Measurements from ENCODE around the gene LRFN3. TPM values are rescaled to one million over a fixed set of nuclear protein-coding genes. Genes with fewer than 3 reads are reported as not detected.

LRFN3 gene
- total and polyA plus RNA-seq, 2 of the 13 experiments (the other 11 are each of a cell fraction or from before 2014, with no cell fraction given): 0.74 to 1.6 TPM

- no peak for TF ChIP-seq RBM39 (IDR thresholded peaks at IDR 0.05; ENCODE audit: low read depth, low read length, poor library complexity, severe bottlenecking)
- peak; percentile 96 for TF ChIP-seq GABPB1 (CRISPR knock-in tag; IDR thresholded peaks at IDR 0.05)
- TF ChIP-seq DDIT3 (CRISPR knock-in tag; IDR thresholded peaks at IDR 0.05): no peak
- TF ChIP-seq ZNF501 (CRISPR knock-in tag; IDR thresholded peaks at IDR 0.05): peak; percentile 93
- peak; percentile 96 for TF ChIP-seq TARDBP (CRISPR knock-in tag; IDR thresholded peaks at IDR 0.05)
- TF ChIP-seq ZBTB25 (CRISPR knock-in tag; IDR thresholded peaks at IDR 0.05): peak; percentile 94
- peak; percentile 58 for TF ChIP-seq MXD3 (CRISPR knock-in tag; IDR thresholded peaks at IDR 0.05)
- TF ChIP-seq ZNF678 (CRISPR knock-in tag; IDR thresholded peaks at IDR 0.05): no peak
- TF ChIP-seq SMARCE1 (IDR thresholded peaks at IDR 0.05; ENCODE audit: borderline replicate concordance): no peak
- TF ChIP-seq NONO (IDR thresholded peaks at IDR 0.05): no peak
- TF ChIP-seq NONO (CRISPR knock-in tag; conservative IDR thresholded peaks at IDR 0.05): peak; percentile 73; the same call in 1 of the 2 replicates
- TF ChIP-seq ZMAT5 (CRISPR knock-in tag; IDR thresholded peaks at IDR 0.05; ENCODE audit: borderline replicate concordance, low read depth): no peak
- TF ChIP-seq ZMAT3 (CRISPR knock-in tag; conservative IDR thresholded peaks at IDR 0.05): peak; percentile 79
- peak; percentile 84 for TF ChIP-seq TEAD3 (CRISPR knock-in tag; optimal IDR thresholded peaks at IDR 0.05; ENCODE audit: borderline replicate concordance)
- no peak for TF ChIP-seq ZNF382 (CRISPR knock-in tag; IDR thresholded peaks at IDR 0.05; ENCODE audit: borderline replicate concordance)
- no peak for TF ChIP-seq SNAI1 (CRISPR knock-in tag; IDR thresholded peaks at IDR 0.05; ENCODE audit: borderline replicate concordance)
- no peak for TF ChIP-seq ATF7 (IDR thresholded peaks at IDR 0.05)
- TF ChIP-seq ATF7 (CRISPR knock-in tag; IDR thresholded peaks at IDR 0.05): no peak
- TF ChIP-seq ISL2 (CRISPR knock-in tag; IDR thresholded peaks at IDR 0.05): 0 out of 2 replicates have a peak, but pooled peaks have one; percentile 38
- TF ChIP-seq ARNT (IDR thresholded peaks at IDR 0.05): no peak
- peak; percentile 71; the same call in 1 of the 2 replicates for TF ChIP-seq ZNF788 (CRISPR knock-in tag; IDR thresholded peaks at IDR 0.05; ENCODE audit: borderline replicate concordance)
- TF ChIP-seq NFATC3 (CRISPR knock-in tag; IDR thresholded peaks at IDR 0.05): no peak
- no peak for TF ChIP-seq ZNF33B (CRISPR knock-in tag; IDR thresholded peaks at IDR 0.05)
- no peak for TF ChIP-seq IKZF1 (IDR thresholded peaks at IDR 0.05)
- TF ChIP-seq ZNF670 (CRISPR knock-in tag; IDR thresholded peaks at IDR 0.05; ENCODE audit: borderline replicate concordance): no peak
- TF ChIP-seq ZNF639 (CRISPR knock-in tag; conservative IDR thresholded peaks at IDR 0.05): peak; percentile 83
- TF ChIP-seq GATA4 (IDR thresholded peaks at IDR 0.05; ENCODE audit: borderline replicate concordance, low read depth): peak; percentile 81
- peak; percentile 70; the same call in 1 of the 2 replicates for TF ChIP-seq DMAP1 (CRISPR knock-in tag; IDR thresholded peaks at IDR 0.05)
- TF ChIP-seq SOX5 (CRISPR knock-in tag; IDR thresholded peaks at IDR 0.05; ENCODE audit: borderline replicate concordance): peak; percentile 59; the same call in 1 of the 2 replicates
Observed at GRCh38 chr19:35931161-35931873, 4.9 kb upstream of the LRFN3 start (continued).

All from HepG2 (cell line).